ENCODE data around the gene VWA8. TPM values are rescaled to one million over a fixed set of nuclear protein-coding genes. Genes with fewer than 3 reads are reported as not detected.

Gene VWA8
- polyA plus RNA-seq, 1 donor, result 11.6 TPM

GRCh38 chr13:41991936-41992335 is 31.0 kb upstream of the VWA8 start:
- H3K4me3 ChIP-seq (ENCODE audit: low read length), result no peak overlapping the region
- H3K4me1 ChIP-seq (ENCODE audit: control insufficient read depth, insufficient read depth, low read length), result no peaks in the 10 kb centered on the region
- no peaks in the 10 kb centered on the region for H3K36me3 ChIP-seq (ENCODE audit: control insufficient read depth, insufficient read depth, low read length)
- H3K27me3 ChIP-seq (ENCODE audit: control insufficient read depth, insufficient read depth, low read length), result no peaks in the 10 kb centered on the region
- WGBS (ENCODE audit: insufficient coverage, low lambda C conversion rate), result 57% methylated on average over 1 of the region's 1 CpG
- no peak for DNase-seq
- no peaks in the 10 kb centered on the region for H3K9me3 ChIP-seq (ENCODE audit: control insufficient read depth, low read depth, low read length)
- H3K27ac ChIP-seq (ENCODE audit: low read length), result no peak overlapping the region

GRCh38 chr13:41988244-41988643 is 27.3 kb upstream of the VWA8 start:
- no peak overlapping the region for H3K27ac ChIP-seq (ENCODE audit: low read length)
- H3K9me3 ChIP-seq (ENCODE audit: control insufficient read depth, low read depth, low read length), result no peaks in the 10 kb centered on the region
- H3K36me3 ChIP-seq (ENCODE audit: control insufficient read depth, insufficient read depth, low read length), result no peaks in the 10 kb centered on the region
- H3K4me1 ChIP-seq (ENCODE audit: control insufficient read depth, insufficient read depth, low read length), result no peaks in the 10 kb centered on the region
- H3K4me3 ChIP-seq (ENCODE audit: low read length), result no peak overlapping the region
- no peaks in the 10 kb centered on the region for H3K27me3 ChIP-seq (ENCODE audit: control insufficient read depth, insufficient read depth, low read length)
- no peak for DNase-seq

- DNase-seq, result no peak
- H3K4me1 ChIP-seq (ENCODE audit: control insufficient read depth, insufficient read depth, low read length), result no peaks in the 10 kb centered on the region
These were observed 25.0 kb upstream of the VWA8 start for GRCh38 chr13:41985788-41986508.

GRCh38 chr13:41981951-41982715 is 21.2 kb upstream of the VWA8 start:
- Histone ChIP-seq H3K27ac (ENCODE audit: low read length) (no peak overlapping the region), H3K4me1 (ENCODE audit: control insufficient read depth, insufficient read depth, low read length) (no peaks in the 10 kb centered on the region), H3K27me3 (ENCODE audit: control insufficient read depth, insufficient read depth, low read length) (no peaks in the 10 kb centered on the region), H3K9me3 (ENCODE audit: control insufficient read depth, low read depth, low read length) (no peaks in the 10 kb centered on the region), H3K36me3 (ENCODE audit: control insufficient read depth, insufficient read depth, low read length) (no peaks in the 10 kb centered on the region), H3K4me3 (ENCODE audit: low read length) (no peak overlapping the region)
- DNase-seq, result no peak
- 60% methylated on average over 1 of the region's 4 CpGs for WGBS (ENCODE audit: insufficient coverage, low lambda C conversion rate)

More at GRCh38 chr13:41985788-41986508, 25.0 kb upstream of the VWA8 start:
- Histone ChIP-seq H3K27me3 (ENCODE audit: control insufficient read depth, insufficient read depth, low read length) (no peaks in the 10 kb centered on the region), H3K9me3 (ENCODE audit: control insufficient read depth, low read depth, low read length) (no peaks in the 10 kb centered on the region), H3K36me3 (ENCODE audit: control insufficient read depth, insufficient read depth, low read length) (no peaks in the 10 kb centered on the region), H3K27ac (ENCODE audit: low read length) (no peak overlapping the region), H3K4me3 (ENCODE audit: low read length) (no peak overlapping the region)
- WGBS (ENCODE audit: insufficient coverage, low lambda C conversion rate), result no CpG with 5 or more reads among the region's 2 CpGs

GRCh38 chr13:41978007-41978406 is 17.1 kb upstream of the VWA8 start:
- Histone ChIP-seq H3K36me3 (ENCODE audit: control insufficient read depth, insufficient read depth, low read length) (no peaks in the 10 kb centered on the region), H3K4me3 (ENCODE audit: low read length) (no peak overlapping the region)
- no CpG with 5 or more reads among the region's 1 CpG for WGBS (ENCODE audit: insufficient coverage, low lambda C conversion rate)

GRCh38 chr13:41976476-41976875 is 15.6 kb upstream of the VWA8 start:
- no peaks in the 10 kb centered on the region for H3K4me1 ChIP-seq (ENCODE audit: control insufficient read depth, insufficient read depth, low read length)
- no peaks in the 10 kb centered on the region for H3K9me3 ChIP-seq (ENCODE audit: control insufficient read depth, low read depth, low read length)
- H3K27ac ChIP-seq (ENCODE audit: low read length), result no peak overlapping the region
- no peak for DNase-seq
- H3K36me3 ChIP-seq (ENCODE audit: control insufficient read depth, insufficient read depth, low read length), result no peaks in the 10 kb centered on the region
- H3K4me3 ChIP-seq (ENCODE audit: low read length), result no peak overlapping the region
- no CpG with 5 or more reads among the region's 3 CpGs for WGBS (ENCODE audit: insufficient coverage, low lambda C conversion rate)
- no peaks in the 10 kb centered on the region for H3K27me3 ChIP-seq (ENCODE audit: control insufficient read depth, insufficient read depth, low read length)

More at GRCh38 chr13:41978007-41978406, 17.1 kb upstream of the VWA8 start:
- H3K27ac ChIP-seq (ENCODE audit: low read length), result no peak overlapping the region
- H3K4me1 ChIP-seq (ENCODE audit: control insufficient read depth, insufficient read depth, low read length), result no peaks in the 10 kb centered on the region
- DNase-seq, result no peak
- H3K9me3 ChIP-seq (ENCODE audit: control insufficient read depth, low read depth, low read length), result no peaks in the 10 kb centered on the region
- no peaks in the 10 kb centered on the region for H3K27me3 ChIP-seq (ENCODE audit: control insufficient read depth, insufficient read depth, low read length)

GRCh38 chr13:41974262-41974900 is 13.5 kb upstream of the VWA8 start:
- Histone ChIP-seq H3K27me3 (ENCODE audit: control insufficient read depth, insufficient read depth, low read length) (no peaks in the 10 kb centered on the region), H3K27ac (ENCODE audit: low read length) (no peak overlapping the region), H3K9me3 (ENCODE audit: control insufficient read depth, low read depth, low read length) (no peaks in the 10 kb centered on the region), H3K36me3 (ENCODE audit: control insufficient read depth, insufficient read depth, low read length) (no peaks in the 10 kb centered on the region), H3K4me1 (ENCODE audit: control insufficient read depth, insufficient read depth, low read length) (no peaks in the 10 kb centered on the region), H3K4me3 (ENCODE audit: low read length) (no peak overlapping the region)
- WGBS (ENCODE audit: insufficient coverage, low lambda C conversion rate), result 90% methylated on average over 2 of the region's 11 CpGs
- DNase-seq, result peak in 1 of 2 donors; percentile 42

GRCh38 chr13:41973247-41973741 is 12.4 kb upstream of the VWA8 start:
- Histone ChIP-seq H3K36me3 (ENCODE audit: control insufficient read depth, insufficient read depth, low read length) (no peaks in the 10 kb centered on the region), H3K4me3 (ENCODE audit: low read length) (no peak overlapping the region), H3K4me1 (ENCODE audit: control insufficient read depth, insufficient read depth, low read length) (no peaks in the 10 kb centered on the region), H3K27ac (ENCODE audit: low read length) (no peak overlapping the region), H3K9me3 (ENCODE audit: control insufficient read depth, low read depth, low read length) (no peaks in the 10 kb centered on the region), H3K27me3 (ENCODE audit: control insufficient read depth, insufficient read depth, low read length) (no peaks in the 10 kb centered on the region)
- DNase-seq, result no peak
- no CpG with 5 or more reads among the region's 7 CpGs for WGBS (ENCODE audit: insufficient coverage, low lambda C conversion rate)

GRCh38 chr13:41971848-41972247 is 10.9 kb upstream of the VWA8 start:
- H3K9me3 ChIP-seq (ENCODE audit: control insufficient read depth, low read depth, low read length), result no peaks in the 10 kb centered on the region
- H3K36me3 ChIP-seq (ENCODE audit: control insufficient read depth, insufficient read depth, low read length), result no peaks in the 10 kb centered on the region
- WGBS (ENCODE audit: insufficient coverage, low lambda C conversion rate), result 86% methylated on average over 5 of the region's 5 CpGs
- H3K27ac ChIP-seq (ENCODE audit: low read length), result no peak overlapping the region
- DNase-seq, result no peak
- H3K4me1 ChIP-seq (ENCODE audit: control insufficient read depth, insufficient read depth, low read length), result no peaks in the 10 kb centered on the region
- H3K27me3 ChIP-seq (ENCODE audit: control insufficient read depth, insufficient read depth, low read length), result no peaks in the 10 kb centered on the region
- no peak overlapping the region for H3K4me3 ChIP-seq (ENCODE audit: low read length)

GRCh38 chr13:41970918-41971317 is 10.0 kb upstream of the VWA8 start:
- Histone ChIP-seq H3K4me3 (ENCODE audit: low read length) (no peak overlapping the region), H3K36me3 (ENCODE audit: control insufficient read depth, insufficient read depth, low read length) (no peaks in the 10 kb centered on the region), H3K9me3 (ENCODE audit: control insufficient read depth, low read depth, low read length) (no peaks in the 10 kb centered on the region), H3K27ac (ENCODE audit: low read length) (no peak overlapping the region), H3K4me1 (ENCODE audit: control insufficient read depth, insufficient read depth, low read length) (no peaks in the 10 kb centered on the region), H3K27me3 (ENCODE audit: control insufficient read depth, insufficient read depth, low read length) (no peaks in the 10 kb centered on the region)
- no peak for DNase-seq
- WGBS (ENCODE audit: insufficient coverage, low lambda C conversion rate), result no CpG with 5 or more reads among the region's 2 CpGs
